Natural killer cell (primary cell): Measurements from ENCODE around the gene ZNF519. TPM values are rescaled to one million over a fixed set of nuclear protein-coding genes. Genes with fewer than 3 reads are reported as not detected.

Experiments
- ATAC-seq, 3 donors: fragments of 150-1000 bp in 2 of 3; fragments of 200-7000 bp in 1 of 3; cut with Tn5 transposase; 1 replicate in 1 of 3; 2 replicates in 2 of 3; pipeline ENCODE4 v1.10.0; 2021; ENCODE audit warnings: mild to moderate bottlenecking in 2 of 3, moderate library complexity in 2 of 3
- DNase-seq, 2 donors: peaks; one replicate each; pipeline versions ENCODE4 v3.0.0 to v3.0.0-alpha.2; 2013 to 2021; ENCODE audit warnings: mixed read lengths in 1 of 2
- H3K27ac ChIP-seq: one replicate; pipeline ENCODE4 v1.5.1; 2013; ENCODE audit warnings: mild to moderate bottlenecking, low read length
- H3K27me3 ChIP-seq: one replicate; pipeline ENCODE4 v1.6.1; 2013; ENCODE audit warnings: low read length; ENCODE audit not compliant: control insufficient read depth, insufficient read depth
- H3K36me3 ChIP-seq: one replicate; pipeline ENCODE4 v1.6.1; 2013; ENCODE audit warnings: low read length; ENCODE audit not compliant: control insufficient read depth, insufficient read depth
- H3K4me1 ChIP-seq: one replicate; pipeline ENCODE4 v1.6.1; 2013; ENCODE audit warnings: low read length; ENCODE audit not compliant: control insufficient read depth, insufficient read depth
- H3K4me3 ChIP-seq: one replicate; pipeline ENCODE4 v1.5.1; 2013; ENCODE audit warnings: low read length
- H3K9me3 ChIP-seq: one replicate; pipeline ENCODE4 v1.6.1; 2013; ENCODE audit warnings: low read length; ENCODE audit not compliant: control insufficient read depth, insufficient read depth
- H3K27ac Mint-ChIP-seq, 2 donors: one replicate each; pipeline ENCODE4 v1.8.0; 2022; ENCODE audit warnings: mild to moderate bottlenecking in 2 of 2, mixed read lengths in 2 of 2, moderate library complexity in 1 of 2
- H3K27me3 Mint-ChIP-seq, 2 donors: one replicate each; pipeline ENCODE4 v1.8.0; 2022; ENCODE audit warnings: low read depth in 2 of 2, mixed read lengths in 2 of 2
- H3K36me3 Mint-ChIP-seq: one replicate; pipeline ENCODE4 v1.8.0; 2022; ENCODE audit warnings: mixed read lengths
- H3K4me1 Mint-ChIP-seq, 2 donors: one replicate each; pipeline ENCODE4 v1.8.0; 2022; ENCODE audit warnings: mixed read lengths in 2 of 2
- H3K4me3 Mint-ChIP-seq: one replicate; pipeline ENCODE4 v1.8.0; 2022; ENCODE audit warnings: mild to moderate bottlenecking, moderate library complexity, mixed read lengths
- H3K9me3 Mint-ChIP-seq, 2 donors: one replicate each; pipeline ENCODE4 v1.8.0; 2022; ENCODE audit warnings: mixed read lengths in 2 of 2
- WGBS: methylation state at CpG from one replicate; pipeline ENCODE4 v1.1.7; 2013; ENCODE audit warnings: missing lambda C conversion rate; ENCODE audit not compliant: insufficient coverage; 5-methylcytosine and 5-hydroxymethylcytosine counted together
- intact Hi-C: fragments of 100-400 bp; cut with micrococcal nuclease; formaldehyde crosslinking; loops from one replicate; pipeline ENCODE4 v1.14.2; 2022
- total RNA-seq, 4 donors: library from RNA; stranded (reverse); fragments of 120-200 nt in 1 of 4; gene quantifications; one replicate each; pipeline versions ENCODE4 v1.2.3 to v1.2.4, GENCODE V29; 2013 to 2022
- TF ChIP-seq, protein P1 (sequence below): fragments of 200-600 bp; IDR thresholded peaks from one replicate; pipeline ENCODE4 v1.8.0; 2022; ENCODE audit warnings: antibody characterized with exemption

ZNF519 gene
- total RNA-seq, 3 donors from 2014 or later (not counting 1 experiment from before 2014, with no cell fraction given), result 7.7 to 11.4 (median 9.8) TPM

GRCh38 chr18:14085770-14086457, 46.3 kb downstream of the ZNF519 start:
- H3K36me3 Mint-ChIP-seq, result no peaks in the 10 kb centered on the region
- Histone ChIP-seq H3K4me1 (no peaks in the 10 kb centered on the region), H3K36me3 (no peaks in the 10 kb centered on the region), H3K27ac (no peak overlapping the region), H3K27me3 (no peaks in the 10 kb centered on the region), H3K4me3 (no peak overlapping the region), H3K9me3 (no peaks in the 10 kb centered on the region)
- ATAC-seq (no peak), DNase-seq (no peak)
- H3K27me3 Mint-ChIP-seq, result no peaks in the 10 kb centered on the region
- H3K4me3 Mint-ChIP-seq, result no peak overlapping the region
- intact Hi-C loops, result no loop called here
- 92% methylated on average over 9 of the region's 9 CpGs for WGBS
- H3K9me3 Mint-ChIP-seq, result no peaks in the 10 kb centered on the region
- H3K4me1 Mint-ChIP-seq, result no peaks in the 10 kb centered on the region
- TF ChIP-seq, protein P1, sequence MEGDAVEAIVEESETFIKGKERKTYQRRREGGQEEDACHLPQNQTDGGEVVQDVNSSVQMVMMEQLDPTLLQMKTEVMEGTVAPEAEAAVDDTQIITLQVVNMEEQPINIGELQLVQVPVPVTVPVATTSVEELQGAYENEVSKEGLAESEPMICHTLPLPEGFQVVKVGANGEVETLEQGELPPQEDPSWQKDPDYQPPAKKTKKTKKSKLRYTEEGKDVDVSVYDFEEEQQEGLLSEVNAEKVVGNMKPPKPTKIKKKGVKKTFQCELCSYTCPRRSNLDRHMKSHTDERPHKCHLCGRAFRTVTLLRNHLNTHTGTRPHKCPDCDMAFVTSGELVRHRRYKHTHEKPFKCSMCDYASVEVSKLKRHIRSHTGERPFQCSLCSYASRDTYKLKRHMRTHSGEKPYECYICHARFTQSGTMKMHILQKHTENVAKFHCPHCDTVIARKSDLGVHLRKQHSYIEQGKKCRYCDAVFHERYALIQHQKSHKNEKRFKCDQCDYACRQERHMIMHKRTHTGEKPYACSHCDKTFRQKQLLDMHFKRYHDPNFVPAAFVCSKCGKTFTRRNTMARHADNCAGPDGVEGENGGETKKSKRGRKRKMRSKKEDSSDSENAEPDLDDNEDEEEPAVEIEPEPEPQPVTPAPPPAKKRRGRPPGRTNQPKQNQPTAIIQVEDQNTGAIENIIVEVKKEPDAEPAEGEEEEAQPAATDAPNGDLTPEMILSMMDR, result no peak
- H3K27ac Mint-ChIP-seq, result no peak overlapping the region

- no peak overlapping the region for H3K4me3 ChIP-seq
- H3K36me3 ChIP-seq, result no peaks in the 10 kb centered on the region
- Mint-ChIP-seq H3K27me3 (no peaks in the 10 kb centered on the region), H3K4me3 (no peak overlapping the region), H3K9me3 (peaks cover 0 to under 1% of the 10 kb centered on the region in 2 donors), H3K36me3 (no peaks in the 10 kb centered on the region), H3K4me1 (no peaks in the 10 kb centered on the region), H3K27ac (no peak overlapping the region)
- DNase-seq (no peak), ATAC-seq (no peak)
- 92% methylated on average over 3 of the region's 3 CpGs for WGBS
- H3K9me3 ChIP-seq, result no peaks in the 10 kb centered on the region
- intact Hi-C loops, result no loop called here
- no peaks in the 10 kb centered on the region for H3K27me3 ChIP-seq
- no peaks in the 10 kb centered on the region for H3K4me1 ChIP-seq
- no peak overlapping the region for H3K27ac ChIP-seq
- TF ChIP-seq, protein P1, result no peak
These were observed 57.0 kb downstream of the ZNF519 start for GRCh38 chr18:14075196-14075595.

DNA sequence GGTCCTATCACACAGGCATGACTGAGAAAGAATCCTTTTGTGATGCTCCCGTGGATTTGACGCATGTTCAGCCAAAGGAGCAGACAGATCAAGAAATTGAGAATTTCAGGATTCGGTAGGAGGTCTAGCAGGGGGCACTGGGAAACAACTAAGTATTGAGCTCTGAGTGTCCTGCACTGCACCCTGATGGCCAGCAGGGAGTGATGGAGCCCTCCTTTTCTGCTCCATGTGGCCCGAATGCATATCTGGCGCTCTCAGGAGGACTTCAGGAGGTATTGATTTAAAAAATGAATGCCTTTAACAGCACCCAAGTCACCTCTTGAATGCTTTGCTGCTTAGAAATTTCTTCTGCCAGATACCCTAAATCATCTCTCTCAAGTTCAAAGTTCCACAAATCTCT, 58.0 kb downstream of the ZNF519 start:
- H3K27ac ChIP-seq, result no peak overlapping the region
- Mint-ChIP-seq H3K36me3 (no peaks in the 10 kb centered on the region), H3K27ac (no peak overlapping the region), H3K9me3 (peaks cover 0 to 2% of the 10 kb centered on the region in 2 donors), H3K27me3 (no peaks in the 10 kb centered on the region), H3K4me1 (no peaks in the 10 kb centered on the region), H3K4me3 (no peak overlapping the region)
- H3K9me3 ChIP-seq, result no peaks in the 10 kb centered on the region
- H3K36me3 ChIP-seq, result no peaks in the 10 kb centered on the region
- intact Hi-C loops, result no loop called here
- 94% methylated on average over 4 of the region's 5 CpGs for WGBS
- H3K27me3 ChIP-seq, result no peaks in the 10 kb centered on the region
- DNase-seq, result peak in 1 of 2 donors; percentile 12
- no peaks in the 10 kb centered on the region for H3K4me1 ChIP-seq
- H3K4me3 ChIP-seq, result no peak overlapping the region
- no peak for ATAC-seq
- TF ChIP-seq, protein P1, result no peak

DNA sequence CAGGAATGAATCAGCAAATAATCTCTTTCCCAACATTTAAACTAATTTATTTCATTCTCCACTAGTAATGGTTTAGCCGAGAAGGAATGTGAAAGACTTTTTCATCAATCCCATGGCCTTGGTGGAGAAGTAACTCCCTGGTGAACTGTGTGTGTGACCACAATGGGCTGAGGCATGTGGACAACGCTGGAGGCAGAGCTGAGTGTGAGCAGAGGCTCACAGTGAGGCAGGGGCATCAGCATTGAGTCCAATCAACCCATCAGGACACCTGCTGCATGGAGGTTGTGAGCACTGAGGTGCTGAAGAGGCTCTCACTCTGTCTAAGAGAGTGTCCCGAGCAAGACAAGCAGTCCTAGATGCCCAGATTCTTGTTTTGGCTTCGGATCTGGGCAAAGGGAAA, 78.6 kb downstream of the ZNF519 start:
- no peak overlapping the region for H3K27ac Mint-ChIP-seq
- intact Hi-C loops, result no loop called here
- no peaks in the 10 kb centered on the region for H3K27me3 ChIP-seq

More for the DNA sequence above, 78.6 kb downstream of the ZNF519 start:
- Histone ChIP-seq H3K4me1 (no peaks in the 10 kb centered on the region), H3K4me3 (no peak overlapping the region), H3K9me3 (peaks cover 4% of the 10 kb centered on the region), H3K27ac (no peak overlapping the region), H3K36me3 (no peaks in the 10 kb centered on the region)
- ATAC-seq, result no peak
- Mint-ChIP-seq H3K4me1 (no peaks in the 10 kb centered on the region), H3K9me3 (peaks cover 9 to 17% of the 10 kb centered on the region in 2 donors), H3K36me3 (peaks cover 10% of the 10 kb centered on the region), H3K27me3 (no peaks in the 10 kb centered on the region), H3K4me3 (no peak overlapping the region)
- TF ChIP-seq, protein P1, result no peak
- no peak for DNase-seq
- WGBS, result 86% methylated on average over 4 of the region's 4 CpGs
